HUES48 (cell line): Measurements from ENCODE around the gene IBTK.
A peak's percentile ranks its signal among the peaks of the same experiment; 100 is the strongest.
"Not testable (repeated sequence)": the region's sequence is repeated elsewhere in the genome, so short reads cannot be mapped to it uniquely, and the experiment has no call there.

Experiments
- H3K27ac ChIP-seq: one replicate; pipeline ENCODE4 v1.7.0; 2013; ENCODE audit warnings: low read depth, low read length, inconsistent platforms
- H3K27me3 ChIP-seq: 2 replicates; pipeline ENCODE4 v1.6.1; 2013; ENCODE audit warnings: mild to moderate bottlenecking, low read length; ENCODE audit not compliant: control insufficient read depth, insufficient read depth
- H3K36me3 ChIP-seq: 2 replicates; pipeline ENCODE4 v1.6.1; 2013; ENCODE audit warnings: low read length; ENCODE audit not compliant: control insufficient read depth, insufficient read depth
- H3K4me1 ChIP-seq: 2 replicates; pipeline ENCODE4 v1.6.1; 2013; ENCODE audit warnings: mild to moderate bottlenecking, low read length; ENCODE audit not compliant: control insufficient read depth, insufficient read depth
- H3K4me3 ChIP-seq: 2 replicates; pipeline ENCODE4 v1.5.1; 2013; ENCODE audit warnings: mild to moderate bottlenecking, low read depth, low read length
- H3K9ac ChIP-seq: 2 replicates; pipeline ENCODE4 v1.6.1; 2013; ENCODE audit warnings: mild to moderate bottlenecking, low read depth, low read length, moderate library complexity
- H3K9me3 ChIP-seq: 2 replicates; pipeline ENCODE4 v1.6.1; 2013; ENCODE audit warnings: low read length; ENCODE audit not compliant: control insufficient read depth, insufficient read depth

IBTK gene

GRCh38 chr6:82144007-82144851 lies 103.3 kb downstream of the IBTK start:
- H3K36me3 ChIP-seq: no peaks in the 10 kb centered on the region
- no peak overlapping the region for H3K9ac ChIP-seq
- H3K4me3 ChIP-seq: no peak overlapping the region
- no peaks in the 10 kb centered on the region for H3K9me3 ChIP-seq
- peak overlapping the region; percentile 54 for H3K27ac ChIP-seq
- no peaks in the 10 kb centered on the region; the same call in 1 of the 2 replicates for H3K4me1 ChIP-seq
- H3K27me3 ChIP-seq: no peaks in the 10 kb centered on the region

- Histone ChIP-seq H3K9ac (no peak overlapping the region), H3K27me3 (no peaks in the 10 kb centered on the region)
Measured at GRCh38 chr6:82143041-82143481, 104.5 kb downstream of the IBTK start.

DNA sequence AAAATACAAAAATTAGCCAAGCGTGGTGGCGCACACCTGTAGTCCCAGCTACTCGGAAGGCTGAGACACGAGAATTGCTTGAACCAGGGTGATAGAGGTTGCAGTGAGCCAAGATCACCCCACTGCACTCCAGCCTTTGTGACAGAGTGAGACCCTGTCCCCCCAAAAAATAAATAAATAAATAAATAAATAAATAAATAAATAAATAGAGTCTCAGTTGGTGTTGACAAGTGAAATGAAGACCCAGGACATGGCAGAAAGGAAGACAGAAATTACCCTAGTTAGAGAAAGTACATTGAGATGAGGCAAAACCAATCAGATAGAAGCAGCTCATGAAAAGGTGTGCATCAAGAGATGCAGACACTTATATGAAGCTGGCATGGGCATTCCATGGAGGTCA lies 105.0 kb downstream of the IBTK start:
- H3K27me3 ChIP-seq: no peaks in the 10 kb centered on the region
- H3K4me3 ChIP-seq: no peak overlapping the region
- no peak overlapping the region for H3K27ac ChIP-seq
- no peaks in the 10 kb centered on the region for H3K36me3 ChIP-seq
- H3K9me3 ChIP-seq: no peaks in the 10 kb centered on the region
- no peaks in the 10 kb centered on the region; the same call in 1 of the 2 replicates for H3K4me1 ChIP-seq
- no peak overlapping the region for H3K9ac ChIP-seq

More at GRCh38 chr6:82143041-82143481, 104.5 kb downstream of the IBTK start:
- Histone ChIP-seq H3K27ac (no peak overlapping the region), H3K4me1 (no peaks in the 10 kb centered on the region; the same call in 1 of the 2 replicates), H3K4me3 (no peak overlapping the region), H3K9me3 (no peaks in the 10 kb centered on the region), H3K36me3 (no peaks in the 10 kb centered on the region)

GRCh38 chr6:82138075-82138791 lies 109.3 kb downstream of the IBTK start:
- H3K9ac ChIP-seq: no peak overlapping the region
- H3K27ac ChIP-seq: no peak overlapping the region
- no peak overlapping the region for H3K4me3 ChIP-seq
- no peaks in the 10 kb centered on the region for H3K9me3 ChIP-seq
- H3K27me3 ChIP-seq: no peaks in the 10 kb centered on the region
- H3K36me3 ChIP-seq: no peaks in the 10 kb centered on the region
- no peaks in the 10 kb centered on the region for H3K4me1 ChIP-seq

GRCh38 chr6:82131441-82131840 lies 116.1 kb downstream of the IBTK start:
- H3K36me3 ChIP-seq: no peaks in the 10 kb centered on the region
- H3K4me3 ChIP-seq: no peak overlapping the region
- no peaks in the 10 kb centered on the region for H3K27me3 ChIP-seq
- H3K27ac ChIP-seq: no peak overlapping the region
- no peak overlapping the region for H3K9ac ChIP-seq
- H3K4me1 ChIP-seq: no peaks in the 10 kb centered on the region
- no peaks in the 10 kb centered on the region for H3K9me3 ChIP-seq

- Histone ChIP-seq H3K9ac (no peak overlapping the region), H3K36me3 (no peaks in the 10 kb centered on the region), H3K4me1 (no peaks in the 10 kb centered on the region), H3K27ac (no peak overlapping the region), H3K4me3 (no peak overlapping the region), H3K27me3 (no peaks in the 10 kb centered on the region), H3K9me3 (no peaks in the 10 kb centered on the region)
Measured at GRCh38 chr6:82129797-82130196, 117.7 kb downstream of the IBTK start.

DNA sequence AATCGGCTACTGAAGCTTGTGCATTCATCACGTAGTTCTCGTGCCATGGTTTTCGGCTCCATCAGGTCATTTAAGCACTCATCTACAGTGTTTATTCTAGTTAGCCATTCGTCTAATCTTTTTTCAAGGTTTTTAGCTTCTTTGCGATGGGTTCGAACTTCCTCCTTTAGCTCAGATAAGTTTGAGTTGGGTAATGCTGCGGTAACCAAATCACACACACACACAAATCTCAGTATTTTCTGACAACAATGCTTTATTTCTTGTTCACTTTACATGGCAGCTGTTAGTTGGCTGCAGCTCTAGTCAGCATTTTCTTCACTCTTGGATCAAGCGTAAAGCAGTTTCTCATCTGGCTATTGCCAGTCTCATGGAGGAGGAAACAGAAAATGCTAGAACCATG lies 118.6 kb downstream of the IBTK start:
- H3K36me3 ChIP-seq, H3K4me3 ChIP-seq: not testable (repeated sequence)

GRCh38 chr6:82123632-82124031 lies 123.9 kb downstream of the IBTK start:
- Histone ChIP-seq H3K27me3 (no peaks in the 10 kb centered on the region), H3K9ac (no peak overlapping the region), H3K36me3 (no peaks in the 10 kb centered on the region), H3K27ac (no peak overlapping the region), H3K9me3 (no peaks in the 10 kb centered on the region), H3K4me1 (no peaks in the 10 kb centered on the region), H3K4me3 (no peak overlapping the region)

More for the DNA sequence above, 118.6 kb downstream of the IBTK start:
- H3K4me1 ChIP-seq, H3K9me3 ChIP-seq, H3K27ac ChIP-seq, H3K27me3 ChIP-seq, H3K9ac ChIP-seq: not testable (repeated sequence)
